Caki2 (cell line): ENCODE results near the gene HTT. TPM values are rescaled to one million over a fixed set of nuclear protein-coding genes. Genes with fewer than 3 reads are reported as not detected.

Experiments
- DNase-seq: peaks from one replicate; pipeline ENCODE4 v3.0.0-alpha.2; 2015; ENCODE audit warnings: low read depth
- in situ Hi-C: cut with HindIII; loops from 2 replicates; pipeline ENCODE4 v1.10.0; 2016; ENCODE audit warnings: low sequenced_read_pairs, low pct_unique_long_range_greater_than_20kb, mixed read lengths
- total RNA-seq: library from RNA; depleted of rRNA; stranded (reverse); fragments of >200 nt; shearing (Covaris generic); gene quantifications from 2 replicates; pipeline ENCODE4 v1.2.3, GENCODE V29; 2014; ENCODE audit warnings: low replicate concordance

Gene HTT
- total RNA-seq, 1 experiment from 2014 or later: 20.7 TPM

DNA sequence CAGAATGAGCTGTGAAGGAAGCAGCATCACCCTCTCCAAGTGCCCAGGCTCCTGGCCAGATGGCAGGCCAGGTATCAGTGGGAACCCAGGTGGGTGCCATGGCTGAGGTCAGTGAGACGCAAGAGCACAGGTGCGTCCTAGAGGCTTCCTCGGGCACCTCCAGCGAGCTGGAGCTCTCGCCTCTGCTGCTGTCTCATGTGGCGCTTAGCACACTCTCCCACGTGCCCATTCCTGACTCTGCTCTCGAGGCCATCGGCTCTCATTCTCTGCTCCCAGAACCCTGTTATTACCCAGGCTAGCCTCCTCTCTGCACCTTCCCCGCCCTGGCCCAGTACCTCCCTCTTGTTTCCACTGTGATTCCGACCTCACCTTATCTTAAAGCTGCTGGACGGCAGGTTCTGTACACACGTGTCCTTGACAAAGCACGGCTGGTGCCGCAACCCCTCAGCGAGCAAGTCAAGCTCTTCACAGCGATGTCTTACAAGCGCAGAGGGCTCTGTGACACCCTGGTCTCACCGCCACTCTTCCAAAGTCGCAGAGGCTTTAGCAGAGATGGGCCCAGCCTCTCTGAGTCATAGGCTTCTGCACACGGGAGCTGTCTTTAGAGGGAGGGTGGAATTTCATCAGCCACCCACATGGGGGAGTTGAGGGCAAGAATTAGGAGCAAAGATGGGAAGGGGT is 159.1 kb downstream of the HTT start:
- in situ Hi-C loops: no loop called here
- DNase-seq: no peak

DNA sequence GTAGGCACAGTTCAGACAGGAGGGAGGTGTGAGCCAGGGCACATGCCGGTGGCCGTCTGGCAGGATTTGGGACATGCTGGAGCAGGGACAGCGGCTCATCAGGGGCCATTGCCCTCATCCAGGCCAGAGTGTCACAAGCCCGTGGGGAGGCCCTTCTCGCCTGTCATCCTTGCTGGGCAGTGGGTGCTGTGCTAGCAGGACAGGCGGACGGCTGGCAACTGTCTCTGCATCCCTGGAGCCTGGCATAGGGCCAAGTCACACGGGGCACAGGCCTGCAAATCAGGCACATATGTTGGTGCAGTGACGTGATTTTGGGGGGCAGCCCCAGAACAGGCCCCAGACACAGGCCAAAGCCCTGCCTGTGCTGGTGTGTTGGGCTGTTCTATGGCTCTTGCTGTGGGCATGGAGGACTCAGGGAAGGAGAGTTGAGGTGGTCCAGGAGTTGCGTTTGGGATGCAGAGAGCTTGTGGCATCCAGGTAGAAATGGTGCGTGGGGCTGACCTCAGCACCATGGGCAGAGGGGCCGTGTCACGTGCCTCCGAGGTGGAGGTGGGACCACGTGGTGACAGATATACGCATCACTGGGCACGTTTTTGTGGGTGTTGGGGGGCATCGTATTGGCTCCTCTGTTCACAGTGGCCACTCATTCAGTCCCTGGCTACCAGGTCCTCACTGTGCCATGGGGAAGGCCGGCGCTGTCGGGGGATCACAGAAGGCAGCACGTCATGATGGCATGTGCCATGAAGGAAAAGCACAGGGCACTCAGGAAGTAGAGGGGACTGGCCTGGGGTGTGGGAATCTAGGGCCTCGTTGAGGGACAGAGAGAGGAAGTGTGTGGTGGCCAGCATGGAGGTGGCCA is 159.9 kb downstream of the HTT start:
- in situ Hi-C loops: no loop called here
- DNase-seq: no peak

DNA sequence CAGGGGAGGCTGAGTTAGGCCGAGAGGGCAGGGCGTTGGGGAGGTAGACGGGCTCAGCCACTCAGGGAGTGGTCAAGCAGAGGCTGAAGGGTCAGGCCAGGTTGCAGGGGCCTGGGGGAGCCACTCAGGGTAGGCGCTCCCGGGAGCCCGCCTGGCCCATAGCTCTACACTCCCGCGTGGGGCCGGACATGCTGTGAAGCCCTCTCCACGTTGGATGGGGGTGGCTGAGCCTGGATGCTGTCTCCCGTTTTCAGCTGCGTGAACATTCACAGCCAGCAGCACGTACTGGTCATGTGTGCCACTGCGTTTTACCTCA is 160.5 kb downstream of the HTT start:
- in situ Hi-C loops: no loop called here

DNA sequence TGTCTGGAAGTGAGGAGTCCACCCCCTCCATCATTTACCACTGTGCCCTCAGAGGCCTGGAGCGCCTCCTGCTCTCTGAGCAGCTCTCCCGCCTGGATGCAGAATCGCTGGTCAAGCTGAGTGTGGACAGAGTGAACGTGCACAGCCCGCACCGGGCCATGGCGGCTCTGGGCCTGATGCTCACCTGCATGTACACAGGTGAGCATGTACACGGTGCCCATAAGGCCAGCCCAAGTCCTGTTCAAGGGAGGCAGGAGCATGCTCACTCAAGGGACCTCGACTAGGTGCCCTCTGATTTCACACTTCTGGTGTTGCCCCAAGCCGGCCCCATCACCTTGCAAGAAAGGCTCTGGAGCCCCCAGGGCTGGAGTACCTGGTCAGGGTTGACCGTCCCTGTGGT is 161.1 kb downstream of the HTT start:
- no peak for DNase-seq

More for the DNA sequence above, 160.5 kb downstream of the HTT start:
- no peak for DNase-seq

DNA sequence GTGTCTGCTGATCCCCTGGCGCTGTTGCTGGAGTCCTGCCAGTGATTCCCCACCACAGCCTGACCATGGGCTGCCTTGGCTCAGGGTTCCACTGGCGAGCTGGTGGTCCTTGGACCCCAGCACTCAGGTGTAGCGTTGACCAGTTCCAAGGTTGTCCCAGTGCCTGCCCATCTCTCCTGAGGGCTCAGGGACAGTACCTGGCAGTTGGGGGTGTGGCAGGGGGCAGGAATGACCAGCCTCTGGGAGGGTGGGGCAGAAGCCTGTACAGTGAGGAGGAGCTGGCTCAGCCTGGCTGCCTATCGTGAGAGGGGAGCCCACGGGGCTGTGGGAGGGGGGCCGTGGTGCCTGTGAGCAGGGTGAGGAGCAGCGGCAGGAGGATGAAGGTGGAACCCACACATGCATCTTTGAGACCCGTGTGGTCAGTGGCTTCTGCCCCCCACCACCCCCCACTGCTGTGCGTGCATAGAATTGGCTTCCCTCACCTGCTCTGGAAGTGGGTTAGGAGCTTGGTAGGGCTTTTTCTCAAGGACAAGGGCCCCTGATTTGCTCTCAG is 161.9 kb downstream of the HTT start:
- in situ Hi-C loops: no loop called here
- no peak for DNase-seq

More for the DNA sequence above, 161.1 kb downstream of the HTT start:
- in situ Hi-C loops: no loop called here

DNA sequence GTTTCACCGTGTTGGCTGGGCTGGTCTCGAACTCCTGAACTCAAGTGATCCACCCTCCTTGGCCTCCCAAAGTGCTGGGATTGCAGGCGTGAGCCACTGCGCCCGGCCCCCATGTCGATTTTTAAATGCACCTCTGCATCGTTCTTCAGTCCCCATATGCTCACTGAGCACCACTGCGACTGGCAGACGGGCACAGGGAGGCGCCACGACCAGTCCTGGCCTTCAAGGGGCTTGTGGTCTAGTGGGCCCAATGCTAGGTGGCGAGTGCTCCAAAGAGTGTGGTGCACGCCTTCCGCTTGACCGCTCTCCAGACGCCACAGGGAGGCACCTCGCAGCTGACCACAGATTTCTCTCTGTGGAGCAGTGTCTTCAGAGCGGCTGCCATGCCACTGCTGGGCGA is 162.8 kb downstream of the HTT start:
- in situ Hi-C loops: no loop called here
- no peak for DNase-seq

DNA sequence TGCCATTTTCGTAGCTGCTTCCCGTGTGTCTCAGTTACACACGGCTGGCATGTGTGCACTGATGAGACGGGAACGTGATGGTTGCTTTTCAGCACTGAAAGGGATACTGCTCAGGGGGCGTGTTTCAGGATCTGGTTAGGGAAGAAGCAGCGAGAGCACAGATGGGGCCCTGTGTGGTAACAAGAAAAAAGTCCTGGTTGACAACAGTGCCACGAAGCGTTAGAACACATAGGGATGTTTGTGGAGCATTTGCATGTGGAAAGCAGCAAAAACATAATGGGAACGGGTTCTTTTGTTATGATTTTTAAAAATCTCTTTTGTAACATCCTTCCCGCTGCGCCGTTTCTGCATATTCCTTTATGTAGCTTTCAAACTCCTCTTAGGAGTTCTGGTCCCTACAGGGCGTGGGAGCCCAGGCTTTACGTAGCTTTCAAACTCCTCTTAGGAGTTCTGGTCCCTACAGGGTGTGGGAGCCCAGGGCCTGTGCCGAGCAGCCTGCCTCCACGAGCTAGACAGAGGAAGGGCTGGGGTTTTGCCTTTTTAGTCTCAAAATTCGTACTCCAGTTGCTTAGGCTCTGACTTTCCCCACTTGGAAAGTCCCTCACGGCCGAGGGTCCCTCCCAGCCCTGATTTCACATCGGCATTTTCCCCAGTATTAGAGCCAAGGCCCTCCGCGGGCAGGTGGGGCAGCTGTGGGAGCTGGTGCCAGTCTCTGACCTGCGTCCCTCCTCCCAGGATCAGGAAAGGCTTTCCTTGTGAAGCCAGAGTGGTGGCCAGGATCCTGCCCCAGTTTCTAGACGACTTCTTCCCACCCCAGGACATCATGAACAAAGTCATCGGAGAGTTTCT is 163.5 kb downstream of the HTT start:
- DNase-seq: no peak
- in situ Hi-C loops: no loop called here

DNA sequence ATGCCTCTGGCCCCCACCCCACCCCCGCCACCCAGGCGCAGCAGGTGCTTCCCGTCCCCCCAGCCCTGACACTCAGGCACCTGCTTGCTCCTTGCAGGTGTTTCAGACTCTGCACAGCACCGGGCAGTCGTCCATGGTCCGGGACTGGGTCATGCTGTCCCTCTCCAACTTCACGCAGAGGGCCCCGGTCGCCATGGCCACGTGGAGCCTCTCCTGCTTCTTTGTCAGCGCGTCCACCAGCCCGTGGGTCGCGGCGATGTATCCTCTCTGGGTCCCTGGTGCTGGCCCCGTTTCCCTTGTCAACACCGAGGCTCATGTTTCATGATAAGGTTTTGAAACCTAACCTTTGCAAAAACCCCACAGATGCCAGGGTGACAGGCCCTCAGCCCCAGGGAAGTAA is 164.2 kb downstream of the HTT start:
- in situ Hi-C loops: no loop called here
- no peak for DNase-seq

DNA sequence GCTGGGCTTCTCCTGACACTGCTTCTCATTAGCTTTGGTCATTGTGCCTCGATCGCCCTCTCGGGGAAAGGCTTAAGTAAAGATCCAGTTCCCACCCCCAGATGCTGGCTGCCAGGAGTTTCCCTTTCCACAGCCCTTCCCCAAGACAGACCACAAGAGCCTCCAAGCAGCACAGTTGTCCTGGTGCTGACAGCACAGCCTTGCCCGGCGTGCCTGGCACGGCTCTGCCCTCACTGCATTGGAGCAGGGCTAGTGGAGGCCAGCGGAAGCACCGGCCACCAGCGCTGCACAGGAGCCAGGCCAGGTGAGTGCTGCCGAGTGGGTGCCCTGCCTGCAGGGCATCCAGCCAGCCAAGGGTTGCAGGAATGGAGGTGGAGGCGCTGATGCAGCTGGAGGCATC is 164.8 kb downstream of the HTT start:
- in situ Hi-C loops: no loop called here
- no peak for DNase-seq

DNA sequence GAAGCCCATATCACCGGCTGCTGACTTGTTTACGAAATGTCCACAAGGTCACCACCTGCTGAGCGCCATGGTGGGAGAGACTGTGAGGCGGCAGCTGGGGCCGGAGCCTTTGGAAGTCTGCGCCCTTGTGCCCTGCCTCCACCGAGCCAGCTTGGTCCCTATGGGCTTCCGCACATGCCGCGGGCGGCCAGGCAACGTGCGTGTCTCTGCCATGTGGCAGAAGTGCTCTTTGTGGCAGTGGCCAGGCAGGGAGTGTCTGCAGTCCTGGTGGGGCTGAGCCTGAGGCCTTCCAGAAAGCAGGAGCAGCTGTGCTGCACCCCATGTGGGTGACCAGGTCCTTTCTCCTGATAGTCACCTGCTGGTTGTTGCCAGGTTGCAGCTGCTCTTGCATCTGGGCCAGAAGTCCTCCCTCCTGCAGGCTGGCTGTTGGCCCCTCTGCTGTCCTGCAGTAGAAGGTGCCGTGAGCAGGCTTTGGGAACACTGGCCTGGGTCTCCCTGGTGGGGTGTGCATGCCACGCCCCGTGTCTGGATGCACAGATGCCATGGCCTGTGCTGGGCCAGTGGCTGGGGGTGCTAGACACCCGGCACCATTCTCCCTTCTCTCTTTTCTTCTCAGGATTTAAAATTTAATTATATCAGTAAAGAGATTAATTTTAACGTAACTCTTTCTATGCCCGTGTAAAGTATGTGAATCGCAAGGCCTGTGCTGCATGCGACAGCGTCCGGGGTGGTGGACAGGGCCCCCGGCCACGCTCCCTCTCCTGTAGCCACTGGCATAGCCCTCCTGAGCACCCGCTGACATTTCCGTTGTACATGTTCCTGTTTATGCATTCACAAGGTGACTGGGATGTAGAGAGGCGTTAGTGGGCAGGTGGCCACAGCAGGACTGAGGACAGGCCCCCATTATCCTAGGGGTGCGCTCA is 165.8 kb downstream of the HTT start:
- in situ Hi-C loops: no loop called here
- DNase-seq: no peak

DNA sequence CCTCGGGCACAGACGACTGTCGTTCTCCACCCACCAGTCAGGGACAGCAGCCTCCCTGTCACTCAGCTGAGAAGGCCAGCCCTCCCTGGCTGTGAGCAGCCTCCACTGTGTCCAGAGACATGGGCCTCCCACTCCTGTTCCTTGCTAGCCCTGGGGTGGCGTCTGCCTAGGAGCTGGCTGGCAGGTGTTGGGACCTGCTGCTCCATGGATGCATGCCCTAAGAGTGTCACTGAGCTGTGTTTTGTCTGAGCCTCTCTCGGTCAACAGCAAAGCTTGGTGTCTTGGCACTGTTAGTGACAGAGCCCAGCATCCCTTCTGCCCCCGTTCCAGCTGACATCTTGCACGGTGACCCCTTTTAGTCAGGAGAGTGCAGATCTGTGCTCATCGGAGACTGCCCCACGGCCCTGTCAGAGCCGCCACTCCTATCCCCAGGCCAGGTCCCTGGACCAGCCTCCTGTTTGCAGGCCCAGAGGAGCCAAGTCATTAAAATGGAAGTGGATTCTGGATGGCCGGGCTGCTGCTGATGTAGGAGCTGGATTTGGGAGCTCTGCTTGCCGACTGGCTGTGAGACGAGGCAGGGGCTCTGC is 166.5 kb downstream of the HTT start:
- in situ Hi-C loops: no loop called here
- no peak for DNase-seq

DNA sequence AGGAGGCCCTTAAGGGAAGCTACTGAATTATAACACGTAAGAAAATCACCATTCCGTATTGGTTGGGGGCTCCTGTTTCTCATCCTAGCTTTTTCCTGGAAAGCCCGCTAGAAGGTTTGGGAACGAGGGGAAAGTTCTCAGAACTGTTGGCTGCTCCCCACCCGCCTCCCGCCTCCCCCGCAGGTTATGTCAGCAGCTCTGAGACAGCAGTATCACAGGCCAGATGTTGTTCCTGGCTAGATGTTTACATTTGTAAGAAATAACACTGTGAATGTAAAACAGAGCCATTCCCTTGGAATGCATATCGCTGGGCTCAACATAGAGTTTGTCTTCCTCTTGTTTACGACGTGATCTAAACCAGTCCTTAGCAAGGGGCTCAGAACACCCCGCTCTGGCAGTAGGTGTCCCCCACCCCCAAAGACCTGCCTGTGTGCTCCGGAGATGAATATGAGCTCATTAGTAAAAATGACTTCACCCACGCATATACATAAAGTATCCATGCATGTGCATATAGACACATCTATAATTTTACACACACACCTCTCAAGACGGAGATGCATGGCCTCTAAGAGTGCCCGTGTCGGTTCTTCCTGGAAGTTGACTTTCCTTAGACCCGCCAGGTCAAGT is 167.5 kb downstream of the HTT start:
- no peak for DNase-seq
- in situ Hi-C loops: no loop called here

DNA sequence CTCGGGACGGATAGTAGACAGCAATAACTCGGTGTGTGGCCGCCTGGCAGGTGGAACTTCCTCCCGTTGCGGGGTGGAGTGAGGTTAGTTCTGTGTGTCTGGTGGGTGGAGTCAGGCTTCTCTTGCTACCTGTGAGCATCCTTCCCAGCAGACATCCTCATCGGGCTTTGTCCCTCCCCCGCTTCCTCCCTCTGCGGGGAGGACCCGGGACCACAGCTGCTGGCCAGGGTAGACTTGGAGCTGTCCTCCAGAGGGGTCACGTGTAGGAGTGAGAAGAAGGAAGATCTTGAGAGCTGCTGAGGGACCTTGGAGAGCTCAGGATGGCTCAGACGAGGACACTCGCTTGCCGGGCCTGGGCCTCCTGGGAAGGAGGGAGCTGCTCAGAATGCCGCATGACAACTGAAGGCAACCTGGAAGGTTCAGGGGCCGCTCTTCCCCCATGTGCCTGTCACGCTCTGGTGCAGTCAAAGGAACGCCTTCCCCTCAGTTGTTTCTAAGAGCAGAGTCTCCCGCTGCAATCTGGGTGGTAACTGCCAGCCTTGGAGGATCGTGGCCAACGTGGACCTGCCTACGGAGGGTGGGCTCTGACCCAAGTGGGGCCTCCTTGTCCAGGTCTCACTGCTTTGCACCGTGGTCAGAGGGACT is 168.8 kb downstream of the HTT start:
- in situ Hi-C loops: no loop called here
- DNase-seq: no peak

DNA sequence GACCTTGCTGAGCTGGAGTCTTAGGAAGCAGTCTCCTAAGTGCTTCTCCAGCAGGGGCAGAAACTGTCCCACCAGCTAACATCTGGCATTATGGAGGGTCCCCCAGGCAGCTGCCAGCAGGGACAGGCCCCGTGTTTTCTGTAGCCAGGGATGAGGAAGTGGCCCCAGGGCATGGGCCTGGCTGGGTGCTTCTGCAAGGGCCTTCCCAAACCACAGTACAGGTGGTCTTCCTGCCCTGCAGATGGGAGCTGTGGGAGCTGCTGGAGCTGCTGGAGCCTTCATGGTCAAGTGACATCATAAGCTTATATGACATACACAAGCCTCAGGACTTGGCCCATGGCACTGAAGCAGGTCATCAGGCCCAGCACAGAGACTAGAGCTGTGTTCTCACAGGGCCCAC is 169.5 kb downstream of the HTT start:
- no peak for DNase-seq
- in situ Hi-C loops: no loop called here

DNA sequence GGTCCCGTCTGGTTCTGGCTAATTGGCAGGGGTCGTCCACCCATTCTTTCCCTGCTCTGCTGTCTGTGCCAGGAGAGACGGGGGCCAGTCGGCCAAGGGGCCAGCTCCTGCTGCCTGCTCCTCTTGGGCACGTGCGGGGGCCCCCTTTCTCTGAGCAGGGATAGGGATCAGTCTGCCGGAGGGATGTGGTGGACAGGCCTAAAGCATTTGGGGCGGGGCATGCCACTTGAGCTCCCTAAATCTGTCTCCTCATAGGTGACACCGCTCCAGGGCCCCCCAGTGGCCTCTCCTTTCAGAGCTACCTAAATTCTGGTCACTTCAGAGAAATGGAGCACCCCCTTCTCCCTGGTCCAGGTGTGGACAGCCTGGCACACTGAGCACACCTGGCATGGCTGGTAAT is 170.3 kb downstream of the HTT start:
- in situ Hi-C loops: no loop called here

DNA sequence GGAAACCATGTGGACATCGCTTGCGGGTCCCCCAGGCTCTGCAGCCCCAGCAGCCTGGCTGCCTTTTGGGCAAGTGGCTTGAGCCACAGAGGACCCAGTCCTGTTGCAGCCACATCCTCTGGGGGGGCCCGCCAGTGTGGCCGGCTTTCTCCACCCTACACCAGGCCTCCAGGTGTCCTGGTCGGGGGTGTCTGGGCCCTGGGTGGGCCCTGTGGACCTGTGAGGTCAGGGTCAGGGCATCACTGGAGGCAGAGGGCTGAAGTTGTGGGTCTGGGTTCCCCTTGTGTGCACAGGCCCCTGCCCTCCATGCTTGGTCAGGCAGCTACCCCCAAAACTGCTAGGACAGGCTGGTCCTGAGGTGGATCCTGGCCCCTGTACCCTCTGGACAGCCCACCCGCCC is 171.2 kb downstream of the HTT start:
- DNase-seq: no peak
- in situ Hi-C loops: no loop called here

More for the DNA sequence above, 170.3 kb downstream of the HTT start:
- no peak for DNase-seq
